ENCODE results near the gene GPR155. TPM values are rescaled to one million over a fixed set of nuclear protein-coding genes. Genes with fewer than 3 reads are reported as not detected.
"Not testable (repeated sequence)": the region's sequence is repeated elsewhere in the genome, so short reads cannot be mapped to it uniquely, and the experiment has no call there.

The GPR155 gene
- total RNA-seq, 2 donors from 2014 or later: 10.1 to 13.7 TPM

GRCh38 chr2:174428214-174428613 lies 58.6 kb downstream of the GPR155 start:
- no peaks in the 10 kb centered on the region for H3K36me3 ChIP-seq
- no peak overlapping the region for H3K27ac ChIP-seq
- no peak for DNase-seq (ENCODE audit: low spot score)
- no peak overlapping the region for H3K4me3 ChIP-seq
- TF ChIP-seq CTCF (IDR thresholded peaks at IDR 0.05): no peak
- H3K4me1 ChIP-seq: no peaks in the 10 kb centered on the region
- no peaks in the 10 kb centered on the region for H3K9me3 ChIP-seq
- no peaks in the 10 kb centered on the region for H3K27me3 ChIP-seq

- Histone ChIP-seq H3K4me3 (no peak overlapping the region), H3K27me3 (no peaks in the 10 kb centered on the region), H3K9me3 (no peaks in the 10 kb centered on the region), H3K27ac (no peak overlapping the region), H3K36me3 (peaks cover 3% of the 10 kb centered on the region), H3K4me1 (no peaks in the 10 kb centered on the region)
- no peak for TF ChIP-seq CTCF (IDR thresholded peaks at IDR 0.05)
- no peak for DNase-seq (ENCODE audit: low spot score)
These were observed 74.6 kb downstream of the GPR155 start for GRCh38 chr2:174412256-174412655.

DNA sequence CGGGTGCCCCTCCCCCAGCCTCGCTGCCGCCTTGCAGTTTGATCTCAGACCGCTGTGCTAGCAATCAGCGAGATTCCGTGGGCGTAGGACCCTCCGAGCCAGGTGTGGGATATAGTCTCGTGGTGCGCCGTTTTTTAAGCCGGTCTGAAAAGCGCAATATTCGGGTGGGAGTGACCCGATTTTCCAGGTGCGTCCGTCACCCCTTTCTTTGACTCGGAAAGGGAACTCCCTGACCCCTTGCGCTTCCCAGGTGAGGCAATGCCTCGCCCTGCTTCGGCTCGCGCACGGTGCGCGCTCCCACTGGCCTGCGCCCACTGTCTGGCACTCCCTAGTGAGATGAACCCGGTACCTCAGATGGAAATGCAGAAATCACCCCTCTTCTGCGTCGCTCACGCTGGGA lies 76.8 kb downstream of the GPR155 start:
- H3K4me3 ChIP-seq; H3K27ac ChIP-seq; H3K27me3 ChIP-seq; H3K4me1 ChIP-seq; DNase-seq (ENCODE audit: low spot score); H3K36me3 ChIP-seq; H3K9me3 ChIP-seq: not testable (repeated sequence)

- DNase-seq (ENCODE audit: low spot score): no peak
- no peak for TF ChIP-seq CTCF (IDR thresholded peaks at IDR 0.05)
- H3K4me1 ChIP-seq: no peaks in the 10 kb centered on the region
- no peaks in the 10 kb centered on the region for H3K9me3 ChIP-seq
- H3K27ac ChIP-seq: no peak overlapping the region
- H3K4me3 ChIP-seq: no peak overlapping the region
- H3K36me3 ChIP-seq: peaks cover 11% of the 10 kb centered on the region
- H3K27me3 ChIP-seq: no peaks in the 10 kb centered on the region
These were observed 83.2 kb downstream of the GPR155 start for GRCh38 chr2:174403628-174404027.

- no peak for DNase-seq (ENCODE audit: low spot score)
- TF ChIP-seq CTCF (IDR thresholded peaks at IDR 0.05): no peak
- Histone ChIP-seq H3K4me3 (no peak overlapping the region), H3K27ac (no peak overlapping the region), H3K27me3 (no peaks in the 10 kb centered on the region), H3K4me1 (peaks cover 0 to 11% of the 10 kb centered on the region in 2 donors), H3K9me3 (no peaks in the 10 kb centered on the region), H3K36me3 (peaks cover 11% of the 10 kb centered on the region)
These were observed 86.0 kb downstream of the GPR155 start for GRCh38 chr2:174400853-174401252.

- Histone ChIP-seq H3K9me3 (no peaks in the 10 kb centered on the region), H3K36me3 (peaks cover 10% of the 10 kb centered on the region), H3K4me1 (peaks cover 0 to 19% of the 10 kb centered on the region in 2 donors), H3K27me3 (no peaks in the 10 kb centered on the region), H3K4me3 (no peak overlapping the region), H3K27ac (no peak overlapping the region)
- TF ChIP-seq CTCF (IDR thresholded peaks at IDR 0.05): no peak
- no peak for DNase-seq (ENCODE audit: low spot score)
These were observed 87.7 kb downstream of the GPR155 start for GRCh38 chr2:174399171-174399570.

All from right atrium auricular region (tissue), 2 donors.